HTR-8/SVneo (cell line): ENCODE measurements around the gene ARMH1.
"Not testable (repeated sequence)": the region's sequence is repeated elsewhere in the genome, so short reads cannot be mapped to it uniquely, and the experiment has no call there.

Experiments
- DNase-seq: peaks from one replicate; pipeline ENCODE4 v3.0.0; 2011; ENCODE audit warnings: low spot score, mixed read lengths; ENCODE audit not compliant: insufficient read length
- FAIRE-seq: peaks from 2 replicates; lab custom pipeline; 2011; peaks lifted over from hg19 to GRCh38; lab: Jason Lieb, UNC

Gene ARMH1

GRCh38 chr1:44757420-44757819 is 82.9 kb downstream of the ARMH1 start:
- DNase-seq (no peak), FAIRE-seq (no peak)

- no peak for DNase-seq
- FAIRE-seq: no peak
Measured at GRCh38 chr1:44759077-44759476, 84.6 kb downstream of the ARMH1 start.

GRCh38 chr1:44760876-44761275 is 86.4 kb downstream of the ARMH1 start:
- FAIRE-seq (no peak), DNase-seq (no peak)

- not testable (repeated sequence) for FAIRE-seq
Measured at GRCh38 chr1:44766421-44766820, 91.9 kb downstream of the ARMH1 start.

More at GRCh38 chr1:44766421-44766820, 91.9 kb downstream of the ARMH1 start:
- DNase-seq: not testable (repeated sequence)
